ENCODE measurements around the gene GGT1.
"Not testable (repeated sequence)": the region's sequence is repeated elsewhere in the genome, so short reads cannot be mapped to it uniquely, and the experiment has no call there.

Gene GGT1

GRCh38 chr22:24599958-24600715 is 2.9 kb upstream of the GGT1 start:
- not testable (repeated sequence) for DNase-seq

GRCh38 chr22:24601217-24602104 is 1.5 kb upstream of the GGT1 start:
- no peak for DNase-seq

GRCh38 chr22:24602105-24602749 is 766 bp upstream of the GGT1 start:
- not testable (repeated sequence) for DNase-seq

GRCh38 chr22:24603770-24604629 is 1.0 kb downstream of the GGT1 start:
- DNase-seq, result not testable (repeated sequence)

GRCh38 chr22:24606340-24606739 is 3.3 kb downstream of the GGT1 start:
- not testable (repeated sequence) for DNase-seq

GRCh38 chr22:24607429-24607983 is 4.5 kb downstream of the GGT1 start:
- peak; percentile 53 for DNase-seq

GRCh38 chr22:24608327-24608726 is 5.3 kb downstream of the GGT1 start:
- not testable (repeated sequence) for DNase-seq

- DNase-seq, result not testable (repeated sequence)
Observed at GRCh38 chr22:24609888-24610287, 6.9 kb downstream of the GGT1 start.

- DNase-seq, result not testable (repeated sequence)
Observed at GRCh38 chr22:24614794-24615193, 11.8 kb downstream of the GGT1 start.

GRCh38 chr22:24621244-24621643 is 18.3 kb downstream of the GGT1 start:
- DNase-seq, result not testable (repeated sequence)

GRCh38 chr22:24622596-24622995 is 19.6 kb downstream of the GGT1 start:
- not testable (repeated sequence) for DNase-seq

GRCh38 chr22:24627911-24628310 is 24.9 kb downstream of the GGT1 start:
- DNase-seq, result not testable (repeated sequence)

- DNase-seq, result not testable (repeated sequence)
Observed at GRCh38 chr22:24629069-24629468, 26.1 kb downstream of the GGT1 start.

GRCh38 chr22:24630812-24631427 is 27.9 kb downstream of the GGT1 start:
- not testable (repeated sequence) for DNase-seq

- DNase-seq, result not testable (repeated sequence)
Observed at GRCh38 chr22:24631430-24632122, 28.6 kb downstream of the GGT1 start.

- DNase-seq, result not testable (repeated sequence)
Observed at GRCh38 chr22:24632642-24633041, 29.6 kb downstream of the GGT1 start.

GRCh38 chr22:24633231-24634023 is 30.4 kb downstream of the GGT1 start:
- not testable (repeated sequence) for DNase-seq

GRCh38 chr22:24634776-24635389 is 31.9 kb downstream of the GGT1 start:
- not testable (repeated sequence) for DNase-seq

- DNase-seq, result not testable (repeated sequence)
Observed at GRCh38 chr22:24636513-24636912, 33.5 kb downstream of the GGT1 start.
